NB4 (cell line): Measurements from ENCODE around the gene IFI30.
A peak's percentile ranks its signal among the peaks of the same experiment; 100 is the strongest.

Experiments used
- DNase-seq: peaks from one replicate; pipeline ENCODE4 v3.0.0; 2010; ENCODE audit warnings: low read depth
- H3K4me3 ChIP-seq: one replicate; pipeline ENCODE4 v1.5.1; 2011; ENCODE audit warnings: mild to moderate bottlenecking, low read depth, low read length, moderate library complexity
- MAX ChIP-seq: IDR thresholded peaks from 2 replicates; pipeline ENCODE4 v1.6.1; 2011; ENCODE audit warnings: low read depth, low read length
- MYC ChIP-seq: IDR thresholded peaks from 2 replicates; pipeline ENCODE4 v1.6.1; 2011; ENCODE audit warnings: low read depth, low read length
- POLR2A ChIP-seq: IDR thresholded peaks from 2 replicates; pipeline ENCODE4 v1.6.1; 2011; ENCODE audit warnings: mild to moderate bottlenecking; ENCODE audit not compliant: insufficient read length; ENCODE audit errors: extremely low read depth
- TF ChIP-seq, protein P1 (sequence below): IDR thresholded peaks from one replicate; pipeline ENCODE4 v1.5.1; 2012; ENCODE audit warnings: low read depth, low read length

The IFI30 gene

GRCh38 chr19:18171605-18172327 is 1.8 kb upstream of the IFI30 start:
- no peak for DNase-seq
- no peak for TF ChIP-seq POLR2A
- TF ChIP-seq MYC = no peak
- TF ChIP-seq MAX = no peak
- TF ChIP-seq, protein P1, sequence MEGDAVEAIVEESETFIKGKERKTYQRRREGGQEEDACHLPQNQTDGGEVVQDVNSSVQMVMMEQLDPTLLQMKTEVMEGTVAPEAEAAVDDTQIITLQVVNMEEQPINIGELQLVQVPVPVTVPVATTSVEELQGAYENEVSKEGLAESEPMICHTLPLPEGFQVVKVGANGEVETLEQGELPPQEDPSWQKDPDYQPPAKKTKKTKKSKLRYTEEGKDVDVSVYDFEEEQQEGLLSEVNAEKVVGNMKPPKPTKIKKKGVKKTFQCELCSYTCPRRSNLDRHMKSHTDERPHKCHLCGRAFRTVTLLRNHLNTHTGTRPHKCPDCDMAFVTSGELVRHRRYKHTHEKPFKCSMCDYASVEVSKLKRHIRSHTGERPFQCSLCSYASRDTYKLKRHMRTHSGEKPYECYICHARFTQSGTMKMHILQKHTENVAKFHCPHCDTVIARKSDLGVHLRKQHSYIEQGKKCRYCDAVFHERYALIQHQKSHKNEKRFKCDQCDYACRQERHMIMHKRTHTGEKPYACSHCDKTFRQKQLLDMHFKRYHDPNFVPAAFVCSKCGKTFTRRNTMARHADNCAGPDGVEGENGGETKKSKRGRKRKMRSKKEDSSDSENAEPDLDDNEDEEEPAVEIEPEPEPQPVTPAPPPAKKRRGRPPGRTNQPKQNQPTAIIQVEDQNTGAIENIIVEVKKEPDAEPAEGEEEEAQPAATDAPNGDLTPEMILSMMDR = no peak
- H3K4me3 ChIP-seq = no peak overlapping the region

GRCh38 chr19:18172331-18173053 is 1.1 kb upstream of the IFI30 start:
- TF ChIP-seq MYC = no peak
- TF ChIP-seq, protein P1 = no peak
- DNase-seq = no peak
- no peak overlapping the region for H3K4me3 ChIP-seq

GRCh38 chr19:18173054-18173571 is 500 bp upstream of the IFI30 start:
- no peak overlapping the region for H3K4me3 ChIP-seq
- TF ChIP-seq MAX = no peak
- peak; percentile 75 for DNase-seq

DNA sequence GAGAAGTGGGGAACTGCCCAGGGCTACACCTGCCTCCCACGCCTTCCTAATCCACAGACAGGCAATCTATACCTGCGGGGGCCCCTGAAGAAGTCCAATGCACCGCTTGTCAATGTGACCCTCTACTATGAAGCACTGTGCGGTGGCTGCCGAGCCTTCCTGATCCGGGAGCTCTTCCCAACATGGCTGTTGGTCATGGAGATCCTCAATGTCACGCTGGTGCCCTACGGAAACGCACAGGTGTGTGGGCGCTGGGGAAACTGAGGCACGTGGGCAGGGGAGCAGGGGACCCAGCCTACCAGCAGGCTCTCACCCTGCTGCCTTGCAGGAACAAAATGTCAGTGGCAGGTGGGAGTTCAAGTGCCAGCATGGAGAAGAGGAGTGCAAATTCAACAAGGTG is 1.4 kb downstream of the IFI30 start:
- H3K4me3 ChIP-seq = no peak overlapping the region
- TF ChIP-seq MYC (no peak), POLR2A (no peak), MAX (no peak)
- TF ChIP-seq, protein P1 = no peak
- no peak for DNase-seq

- no peak for DNase-seq
- no peak overlapping the region for H3K4me3 ChIP-seq
- TF ChIP-seq, protein P1 = no peak
- TF ChIP-seq MAX (no peak), MYC (no peak), POLR2A (no peak)
Observed at GRCh38 chr19:18176367-18177310, 3.0 kb downstream of the IFI30 start.
